Activated CD4-positive, alpha-beta T cell treated with anti-CD3 and anti-CD28 coated beads for 36 hours (primary cell): ENCODE measurements around the gene ABHD15. TPM values are rescaled to one million over a fixed set of nuclear protein-coding genes. Genes with fewer than 3 reads are reported as not detected.

Experiments
- ATAC-seq: fragments of 200-7000 bp; cut with Tn5 transposase; one replicate; pipeline ENCODE4 v1.10.0; 2021; ENCODE audit warnings: mild to moderate bottlenecking, moderate library complexity
- CTCF ChIA-PET: fragments of 350-600 bp; sonication (Branson Sonifier 250); formaldehyde crosslinking; loops from one replicate; lab custom pipeline; 2021; ENCODE audit warnings: antibody characterized with exemption; lab: Charles Lee
- POLR2A ChIA-PET: fragments of 350-600 bp; sonication (Branson Sonifier 250); formaldehyde crosslinking; loops from one replicate; lab custom pipeline; 2021; ENCODE audit warnings: antibody characterized with exemption, inconsistent platforms; lab: Charles Lee
- DNase-seq: peaks from one replicate; pipeline ENCODE4 v3.0.0-alpha.2; 2020
- H3K27ac Mint-ChIP-seq: one replicate; pipeline ENCODE4 v1.8.0; 2021; ENCODE audit warnings: mixed read lengths
- H3K27me3 Mint-ChIP-seq: one replicate; pipeline ENCODE4 v1.8.0; 2021; ENCODE audit warnings: mixed read lengths
- H3K36me3 Mint-ChIP-seq: one replicate; pipeline ENCODE4 v1.8.0; 2021; ENCODE audit warnings: low read depth, mixed read lengths
- H3K4me1 Mint-ChIP-seq: one replicate; pipeline ENCODE4 v1.8.0; 2021; ENCODE audit warnings: mixed read lengths
- H3K4me3 Mint-ChIP-seq: one replicate; pipeline ENCODE4 v1.8.0; 2021; ENCODE audit warnings: mild to moderate bottlenecking, moderate library complexity, mixed read lengths
- H3K9me3 Mint-ChIP-seq: one replicate; pipeline ENCODE4 v1.8.0; 2021; ENCODE audit warnings: low read depth, mixed read lengths
- intact Hi-C, 2 experiments: fragments of 100-400 bp; cut with DNase I in 1 of 2; cut with micrococcal nuclease in 1 of 2; formaldehyde crosslinking; loops; one replicate each; pipeline versions ENCODE4 v1.14.2 to v1.15.1; 2022 to 2024; cut with DNase I, micrococcal nuclease
- total RNA-seq, 2 experiments: library from RNA; stranded (reverse); gene quantifications; one replicate each; pipeline ENCODE4 v1.2.3, GENCODE V29; 2021

The ABHD15 gene
- total RNA-seq, 2 experiments from 2014 or later: 7.2 to 8.6 TPM

DNA sequence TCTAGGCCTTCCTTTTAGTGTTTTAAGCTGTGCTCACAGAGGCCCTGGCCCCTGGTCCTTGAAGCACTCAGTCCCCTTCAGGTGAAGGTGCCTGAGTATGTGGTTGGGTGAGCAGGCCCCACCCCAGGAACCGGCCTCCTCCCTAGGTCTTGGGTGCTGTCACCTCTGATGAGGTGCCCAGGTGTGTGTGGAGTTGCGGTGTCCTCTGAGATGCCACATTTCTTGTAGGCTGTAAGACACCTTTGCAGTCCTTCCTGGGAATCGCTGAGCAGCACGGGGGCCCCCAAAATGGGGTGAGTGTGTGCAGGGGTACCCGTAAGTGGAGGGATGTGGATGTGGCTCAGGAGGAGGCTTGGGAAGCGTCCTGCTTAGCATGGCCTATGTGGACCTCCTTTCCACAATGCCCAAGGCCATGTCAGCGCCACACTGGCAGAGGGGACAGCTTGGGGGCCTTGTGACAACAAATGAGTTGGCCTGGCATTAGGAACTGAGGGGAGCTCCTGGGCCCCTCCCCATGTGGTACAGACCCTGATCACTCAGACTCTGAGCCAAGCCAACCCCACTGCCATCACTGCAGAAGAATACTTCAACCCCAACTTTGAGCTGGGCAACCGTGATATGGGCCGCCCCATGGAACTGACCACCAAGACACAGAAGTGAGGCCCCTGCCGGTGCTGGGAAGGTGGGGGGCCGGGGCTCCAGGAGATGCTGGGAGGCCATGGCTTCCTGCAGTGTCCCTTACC lies 44.7 kb upstream of the ABHD15 start:
- POLR2A ChIA-PET: no interaction called here
- CTCF ChIA-PET: interaction anchor here (0.6 to 3.8 kb wide), 3 partner anchors 11 to 466 kb away, joined by 3 to 26 read pairs (median 7); partner anchors contain the start of gene ANKRD13B
- intact Hi-C loops: loop anchor here in 1 of 2 experiments (10.0 kb wide), 1 partner anchor 887 kb away; the partner anchor contains the start of genes NEK8 and TLCD1
- Mint-ChIP-seq H3K27ac (no peak overlapping the region), H3K4me3 (no peak overlapping the region), H3K36me3 (peaks cover 2% of the 10 kb centered on the region), H3K27me3 (peaks cover 2% of the 10 kb centered on the region), H3K9me3 (no peaks in the 10 kb centered on the region), H3K4me1 (peaks cover 27% of the 10 kb centered on the region)
- ATAC-seq: no peak
- DNase-seq: no peak

DNA sequence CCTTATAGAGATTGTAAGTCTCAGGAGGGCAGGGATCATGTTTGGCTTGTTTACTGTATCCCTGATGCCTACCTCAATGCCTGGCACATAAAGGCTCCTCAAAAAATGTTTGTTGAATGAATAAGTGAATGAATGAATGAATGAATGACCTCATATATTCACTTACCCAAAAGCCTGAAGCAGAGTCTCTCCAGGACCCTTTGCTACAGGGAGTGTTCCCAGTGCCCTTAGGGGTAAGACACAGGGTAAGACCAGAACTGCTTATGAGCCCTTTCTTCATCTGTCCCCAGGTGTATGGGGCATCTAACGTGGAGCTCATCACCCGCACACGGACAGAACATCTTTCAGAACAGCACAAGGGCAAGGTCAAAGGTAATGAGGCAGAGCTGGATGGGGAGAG lies 43.6 kb upstream of the ABHD15 start:
- CTCF ChIA-PET: interaction anchor here (0.9 to 3.8 kb wide), 2 partner anchors 19 to 43 kb away, joined by 4 to 26 read pairs; partner anchors contain the start of genes ANKRD13B and TP53I13
- Mint-ChIP-seq H3K9me3 (no peaks in the 10 kb centered on the region), H3K36me3 (peaks cover 2% of the 10 kb centered on the region), H3K27me3 (no peaks in the 10 kb centered on the region), H3K4me3 (no peak overlapping the region), H3K4me1 (peaks cover 18% of the 10 kb centered on the region), H3K27ac (no peak overlapping the region)
- intact Hi-C loops: loop anchor here in 1 of 2 experiments (10.0 kb wide), 1 partner anchor 886 kb away; the partner anchor contains the start of genes NEK8 and TLCD1
- no peak for ATAC-seq
- POLR2A ChIA-PET: no interaction called here
- no peak for DNase-seq

DNA sequence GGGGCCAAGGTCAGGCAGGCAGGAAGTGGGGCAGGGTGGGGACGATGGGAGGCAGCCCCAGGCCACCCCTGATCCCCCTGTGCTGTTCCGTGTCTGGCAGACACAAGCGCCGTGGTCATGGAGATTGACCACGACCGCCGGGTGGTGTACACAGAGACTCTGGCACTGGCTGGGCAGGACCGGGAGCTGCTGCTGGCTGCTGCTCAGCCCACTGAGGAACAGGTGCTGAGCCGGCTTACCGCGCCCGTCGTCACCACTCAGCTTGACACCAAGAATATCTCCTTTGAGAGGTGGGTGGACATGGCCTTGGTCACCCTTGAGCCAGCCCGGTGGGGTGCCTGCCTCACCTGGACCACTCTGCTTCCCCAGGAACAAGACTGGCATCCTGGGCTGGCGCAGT lies 42.1 kb upstream of the ABHD15 start:
- Mint-ChIP-seq H3K4me1 (peaks cover 4% of the 10 kb centered on the region), H3K4me3 (no peak overlapping the region), H3K36me3 (peaks cover 2% of the 10 kb centered on the region), H3K27ac (no peak overlapping the region), H3K9me3 (no peaks in the 10 kb centered on the region), H3K27me3 (no peaks in the 10 kb centered on the region)
- intact Hi-C loops: no loop called here
- DNase-seq: no peak
- ATAC-seq: no peak
- ChIA-PET CTCF (interaction anchor here (0.6 to 2.9 kb wide), 5 partner anchors 9 to 482 kb away, joined by 3 to 13 read pairs (median 3); partner anchors contain the start of gene ANKRD13B), POLR2A (no interaction called here)

DNA sequence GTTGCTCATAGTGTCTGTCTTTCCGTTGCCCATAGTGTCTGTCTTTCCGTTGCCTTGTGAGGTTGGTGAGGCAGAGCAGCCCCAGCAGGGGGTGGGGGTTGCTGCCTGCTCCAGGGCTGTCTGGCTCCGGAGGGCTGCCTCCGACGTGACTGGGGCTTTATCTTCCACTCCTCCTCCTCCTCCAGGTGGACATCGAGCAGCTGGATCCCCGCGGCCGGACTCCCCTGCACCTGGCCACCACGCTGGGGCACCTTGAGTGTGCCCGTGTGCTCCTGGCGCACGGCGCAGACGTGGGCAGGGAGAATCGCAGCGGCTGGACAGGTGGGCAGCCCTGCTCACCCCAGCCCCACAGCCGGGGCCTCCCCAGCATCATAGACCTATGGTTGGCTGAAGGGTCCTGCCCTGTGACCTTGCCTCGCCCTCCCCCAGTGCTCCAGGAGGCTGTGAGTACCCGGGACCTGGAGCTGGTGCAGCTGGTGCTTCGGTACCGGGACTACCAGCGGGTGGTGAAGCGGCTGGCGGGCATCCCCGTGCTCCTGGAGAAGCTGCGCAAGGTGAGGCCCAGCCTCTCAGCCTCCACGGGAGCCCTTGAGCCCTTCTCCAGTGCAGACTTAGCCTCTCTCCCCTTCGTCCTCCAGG lies 40.8 kb upstream of the ABHD15 start:
- DNase-seq (no peak), ATAC-seq (no peak)
- CTCF ChIA-PET: interaction anchor here (0.6 to 2.9 kb wide), 5 partner anchors 10 to 306 kb away, joined by 3 to 13 read pairs (median 5); partner anchors contain the start of gene ANKRD13B
- H3K27ac Mint-ChIP-seq: no peak overlapping the region
- no peaks in the 10 kb centered on the region for H3K4me1 Mint-ChIP-seq
- no peak overlapping the region for H3K4me3 Mint-ChIP-seq
- no peaks in the 10 kb centered on the region for H3K36me3 Mint-ChIP-seq
- intact Hi-C loops: no loop called here
- POLR2A ChIA-PET: interaction anchor here (0.6 kb wide), 1 partner anchor 208 kb away, joined by 3 read pairs; no protein-coding TSS in a partner anchor
- no peaks in the 10 kb centered on the region for H3K9me3 Mint-ChIP-seq
- no peaks in the 10 kb centered on the region for H3K27me3 Mint-ChIP-seq

DNA sequence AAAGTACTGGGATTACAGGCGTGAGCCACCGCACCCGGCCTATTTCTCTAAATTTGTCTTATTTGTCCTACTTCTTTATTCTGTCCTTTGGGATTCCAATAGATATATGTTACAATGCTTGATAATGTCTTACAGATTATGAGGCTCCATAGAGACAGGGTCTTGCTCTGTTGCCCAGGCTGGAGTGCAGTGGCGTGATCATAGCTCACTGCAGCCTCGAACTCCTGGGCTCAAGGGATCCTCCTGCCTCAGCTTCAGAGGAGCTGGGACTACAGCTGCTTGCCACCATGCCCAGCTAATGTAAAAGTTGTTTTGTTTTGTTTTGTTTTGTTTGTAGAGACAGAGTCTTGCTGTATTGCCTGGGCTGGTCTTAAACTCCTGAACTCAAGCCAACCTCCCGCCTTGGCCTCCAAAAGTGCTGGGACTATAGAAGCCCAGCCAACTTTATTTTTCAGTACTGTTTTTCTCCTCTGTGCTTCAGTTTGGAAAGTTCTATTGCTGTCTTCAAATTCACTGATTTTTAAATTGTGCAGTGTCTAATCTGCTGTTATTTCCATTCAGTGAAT lies 36.4 kb upstream of the ABHD15 start:
- DNase-seq: no peak
- no peaks in the 10 kb centered on the region for H3K27me3 Mint-ChIP-seq
- no peaks in the 10 kb centered on the region for H3K36me3 Mint-ChIP-seq
- ChIA-PET POLR2A (no interaction called here), CTCF (no interaction called here)
- H3K9me3 Mint-ChIP-seq: no peaks in the 10 kb centered on the region
- intact Hi-C loops: no loop called here
- no peak for ATAC-seq
- H3K27ac Mint-ChIP-seq: no peak overlapping the region
- peaks cover 3% of the 10 kb centered on the region for H3K4me1 Mint-ChIP-seq
- no peak overlapping the region for H3K4me3 Mint-ChIP-seq

DNA sequence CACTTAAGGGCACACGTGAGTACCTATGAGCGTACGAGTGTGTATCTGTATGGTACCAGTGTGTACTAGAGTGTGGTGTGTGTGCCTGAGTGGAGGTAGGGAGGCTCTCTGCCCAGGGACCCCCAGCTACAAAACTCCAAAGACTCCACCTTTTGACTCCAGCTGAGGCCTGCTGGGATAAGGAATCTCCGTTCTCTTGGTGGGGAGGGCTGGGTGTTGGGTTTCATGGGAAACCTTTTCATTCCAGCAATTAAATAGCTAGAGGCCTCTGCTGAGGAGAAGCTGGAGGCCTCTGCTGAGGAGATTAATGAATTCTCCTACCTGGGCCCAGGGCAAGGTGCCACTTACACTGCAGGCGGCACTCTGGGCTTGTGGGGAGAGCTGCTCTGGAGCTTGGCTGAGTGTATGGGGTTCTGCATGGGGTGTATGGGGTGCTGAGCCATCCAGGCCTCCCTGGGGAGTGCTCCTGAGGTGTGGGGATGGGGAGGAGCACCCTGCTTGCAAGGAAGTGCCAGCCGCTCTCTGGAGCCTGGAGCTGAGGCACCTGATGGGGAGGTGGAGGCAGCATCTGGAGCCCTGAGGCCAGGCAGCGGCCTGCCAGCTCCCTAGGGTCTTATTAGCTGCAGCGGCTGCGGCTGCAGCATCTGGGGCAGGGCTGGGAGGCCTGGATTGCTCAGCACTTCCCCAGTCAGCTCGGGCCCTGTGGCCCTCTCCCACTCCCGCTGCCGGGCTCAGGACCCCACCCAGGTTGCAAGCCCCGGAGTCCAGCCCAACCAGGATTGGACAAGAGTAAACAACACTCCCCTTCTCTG lies 30.7 kb upstream of the ABHD15 start:
- POLR2A ChIA-PET: no interaction called here
- no peaks in the 10 kb centered on the region for H3K36me3 Mint-ChIP-seq
- no peak for ATAC-seq
- no peaks in the 10 kb centered on the region for H3K9me3 Mint-ChIP-seq
- no peaks in the 10 kb centered on the region for H3K27me3 Mint-ChIP-seq
- DNase-seq: no peak
- H3K4me3 Mint-ChIP-seq: no peak overlapping the region
- intact Hi-C loops: no loop called here
- CTCF ChIA-PET: interaction anchor here (0.6 to 1.0 kb wide), 2 partner anchors 19 to 234 kb away, joined by 3 read pairs; no protein-coding TSS in a partner anchor
- H3K4me1 Mint-ChIP-seq: peaks cover 8% of the 10 kb centered on the region
- H3K27ac Mint-ChIP-seq: no peak overlapping the region

DNA sequence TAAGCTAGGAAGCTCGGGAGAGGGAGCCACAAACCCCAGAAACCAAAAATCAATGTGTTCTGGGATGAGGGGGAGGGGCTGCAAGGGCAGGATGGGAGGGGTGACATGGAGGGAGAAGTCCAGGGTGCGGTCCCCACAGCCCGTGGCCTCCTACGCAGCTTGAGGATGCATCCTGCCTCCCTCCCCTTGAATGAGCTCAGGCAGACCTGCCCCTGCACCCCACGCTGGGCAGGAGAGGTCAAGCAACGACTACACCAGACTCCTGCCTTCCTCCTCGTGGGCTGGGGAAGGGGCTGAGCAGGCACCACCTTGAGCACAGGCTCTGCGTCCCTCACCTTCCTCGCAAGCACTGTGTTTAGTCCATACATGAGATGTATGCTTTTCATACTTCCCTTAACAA lies 30.0 kb upstream of the ABHD15 start:
- intact Hi-C loops: no loop called here
- Mint-ChIP-seq H3K9me3 (no peaks in the 10 kb centered on the region), H3K4me1 (peaks cover 16% of the 10 kb centered on the region), H3K4me3 (no peak overlapping the region), H3K27ac (no peak overlapping the region), H3K27me3 (no peaks in the 10 kb centered on the region), H3K36me3 (no peaks in the 10 kb centered on the region)
- CTCF ChIA-PET: interaction anchor here (0.6 to 1.0 kb wide), 3 partner anchors 20 to 234 kb away, joined by 3 to 4 read pairs (median 3); no protein-coding TSS in a partner anchor
- ATAC-seq: no peak
- POLR2A ChIA-PET: interaction anchor here (0.9 kb wide), 1 partner anchor 18 kb away, joined by 4 read pairs; no protein-coding TSS in a partner anchor
- DNase-seq: no peak

DNA sequence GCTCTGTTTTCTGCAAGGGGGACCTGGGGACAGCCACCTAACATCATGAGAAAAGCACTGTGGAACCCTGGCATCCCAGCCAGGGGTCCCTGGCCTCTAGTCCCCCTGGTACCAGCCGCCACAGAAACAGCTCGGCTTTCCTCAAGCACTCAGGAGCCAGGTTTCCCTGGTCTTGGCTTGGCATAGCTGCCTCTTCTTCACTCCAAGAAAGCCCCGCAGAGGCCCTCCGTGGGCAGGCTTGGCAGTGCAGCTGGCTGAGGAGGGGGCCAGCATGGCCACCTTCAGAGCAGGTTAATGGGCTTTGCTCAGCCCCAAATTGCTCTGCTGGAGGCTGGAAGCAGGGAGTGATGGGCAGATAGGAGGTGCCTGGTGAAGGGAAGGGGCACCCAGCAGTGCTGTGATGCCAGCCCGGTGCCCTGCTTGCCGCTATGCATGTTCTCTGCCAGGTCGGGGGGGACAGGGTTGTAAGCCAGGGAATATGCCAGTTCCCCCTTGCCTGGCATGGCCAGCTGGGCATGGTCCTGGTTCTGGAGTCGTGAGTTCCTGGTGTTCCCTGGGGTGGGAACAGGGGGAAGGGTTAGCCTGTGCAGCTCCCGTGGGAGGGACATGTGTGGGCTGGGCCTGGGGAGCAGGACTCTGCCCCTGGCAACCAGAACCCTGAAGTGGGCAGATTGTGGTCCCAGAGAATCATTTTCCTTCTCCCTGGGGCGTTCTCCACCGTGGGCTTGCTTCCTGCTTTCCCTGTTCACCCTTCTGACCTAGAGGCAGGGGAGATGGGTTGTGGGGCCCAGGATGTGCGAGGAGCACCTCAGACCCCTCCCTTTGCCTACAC lies 29.3 kb upstream of the ABHD15 start:
- no peaks in the 10 kb centered on the region for H3K9me3 Mint-ChIP-seq
- DNase-seq: no peak
- no peak overlapping the region for H3K27ac Mint-ChIP-seq
- intact Hi-C loops: no loop called here
- CTCF ChIA-PET: interaction anchor here (0.7 kb wide), 2 partner anchors 22 to 183 kb away, joined by 3 to 4 read pairs; no protein-coding TSS in a partner anchor
- H3K36me3 Mint-ChIP-seq: no peaks in the 10 kb centered on the region
- POLR2A ChIA-PET: interaction anchor here (0.9 kb wide), 1 partner anchor 19 kb away, joined by 4 read pairs; no protein-coding TSS in a partner anchor
- no peak for ATAC-seq
- H3K4me3 Mint-ChIP-seq: no peak overlapping the region
- H3K4me1 Mint-ChIP-seq: peaks cover 22% of the 10 kb centered on the region
- H3K27me3 Mint-ChIP-seq: no peaks in the 10 kb centered on the region

DNA sequence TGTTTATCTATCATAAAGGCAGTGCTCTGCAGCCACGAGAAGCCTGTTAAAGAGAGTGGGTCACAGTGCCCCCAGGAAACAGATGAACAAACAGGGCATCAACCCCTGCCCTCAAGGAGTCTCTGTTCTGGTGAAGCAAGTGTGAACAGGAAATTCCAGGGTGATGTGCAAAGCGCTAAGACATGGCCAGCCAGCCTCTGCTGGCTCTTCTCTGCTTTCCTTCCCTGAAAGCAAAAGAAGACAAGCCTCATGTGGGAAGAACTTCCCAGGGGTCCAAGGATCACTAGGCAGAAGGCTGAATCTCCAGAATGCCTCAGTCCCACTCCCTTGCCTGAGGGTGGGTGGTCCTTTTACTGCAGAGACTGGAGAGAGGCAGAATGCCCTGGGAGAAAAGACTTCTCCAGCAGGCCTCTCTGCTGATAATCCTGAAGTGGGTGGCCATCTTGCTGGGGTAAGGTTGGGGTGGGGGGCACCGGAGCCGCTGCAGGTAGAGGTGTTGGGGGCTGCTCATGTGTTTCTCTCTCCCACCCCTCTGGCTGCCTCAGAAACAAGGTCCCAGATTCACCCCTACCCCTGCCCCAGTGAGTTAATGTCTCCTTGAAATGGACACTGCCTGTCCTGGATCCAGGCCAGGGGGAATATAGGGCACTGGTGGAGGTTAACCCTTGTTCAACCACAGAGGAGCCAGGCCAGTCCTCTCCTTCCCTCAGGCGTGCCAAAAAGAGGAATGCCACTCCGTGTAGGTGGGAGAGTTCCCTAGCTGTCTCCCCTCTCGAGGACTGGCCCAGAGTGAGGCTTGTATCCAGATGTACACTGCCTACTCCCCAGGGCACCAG lies 28.5 kb upstream of the ABHD15 start:
- Mint-ChIP-seq H3K36me3 (no peaks in the 10 kb centered on the region), H3K9me3 (no peaks in the 10 kb centered on the region), H3K4me1 (peaks cover 28% of the 10 kb centered on the region), H3K4me3 (peak overlapping the region; percentile 74), H3K27me3 (no peaks in the 10 kb centered on the region), H3K27ac (no peak overlapping the region)
- ChIA-PET POLR2A (no interaction called here), CTCF (interaction anchor here (1.3 to 5.0 kb wide), 2 partner anchors 18 to 21 kb away, joined by 5 to 79 read pairs; no protein-coding TSS in a partner anchor)
- intact Hi-C loops: no loop called here
- no peak for DNase-seq
- no peak for ATAC-seq
